ENCODE measurements around the gene PKN3.

The PKN3 gene

DNA sequence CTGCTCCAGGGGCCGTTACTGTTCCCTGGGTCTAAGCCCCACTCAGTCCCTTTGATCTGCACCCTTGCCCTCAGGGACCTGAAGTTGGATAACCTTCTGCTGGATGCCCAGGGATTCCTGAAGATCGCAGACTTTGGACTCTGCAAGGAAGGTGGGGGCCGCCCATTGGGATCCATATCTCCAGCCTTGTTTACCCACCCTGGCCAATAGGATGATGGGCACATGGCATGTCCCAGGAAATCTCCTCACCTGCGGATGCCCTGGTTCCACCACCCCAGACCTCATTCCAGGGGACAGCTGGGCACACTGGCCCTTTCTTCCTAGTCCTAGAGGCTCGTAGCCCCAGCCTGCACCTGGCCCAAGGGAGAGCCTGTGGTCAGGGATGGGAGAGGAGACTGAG lies 16.2 kb downstream of the PKN3 start:
- Histone ChIP-seq H3F3A (ENCODE audit: insufficient read depth, low read length) (no peaks in the 10 kb centered on the region), H3K79me2 (ENCODE audit: low read length) (peaks cover 17% of the 10 kb centered on the region), H3K9me2 (replicated peaks; ENCODE audit: insufficient read depth, low read length) (no peaks in the 10 kb centered on the region), H3K4me1 (ENCODE audit: low read length) (peaks cover 3% of the 10 kb centered on the region; the same call in 1 of the 2 replicates), H3K27me3 (replicated peaks; ENCODE audit: insufficient read depth, low read length) (no peaks in the 10 kb centered on the region; the same call in 1 of the 2 replicates), H3K9ac (ENCODE audit: low read length) (no peak overlapping the region), H3K4me2 (ENCODE audit: low read depth, low read length) (no peak overlapping the region), H3K4me3 (ENCODE audit: low read length) (no peak overlapping the region), H4K20me1 (ENCODE audit: insufficient read depth, low read length) (no peaks in the 10 kb centered on the region), H3K36me3 (replicated peaks; ENCODE audit: insufficient read depth, low read length) (no peaks in the 10 kb centered on the region), H3K9me3 (replicated peaks; ENCODE audit: insufficient read depth, low read length) (no peaks in the 10 kb centered on the region), H2AFZ (ENCODE audit: low read length) (no peak overlapping the region), H3K27ac (ENCODE audit: low read length) (no peak overlapping the region)
- TF ChIP-seq, protein P1, sequence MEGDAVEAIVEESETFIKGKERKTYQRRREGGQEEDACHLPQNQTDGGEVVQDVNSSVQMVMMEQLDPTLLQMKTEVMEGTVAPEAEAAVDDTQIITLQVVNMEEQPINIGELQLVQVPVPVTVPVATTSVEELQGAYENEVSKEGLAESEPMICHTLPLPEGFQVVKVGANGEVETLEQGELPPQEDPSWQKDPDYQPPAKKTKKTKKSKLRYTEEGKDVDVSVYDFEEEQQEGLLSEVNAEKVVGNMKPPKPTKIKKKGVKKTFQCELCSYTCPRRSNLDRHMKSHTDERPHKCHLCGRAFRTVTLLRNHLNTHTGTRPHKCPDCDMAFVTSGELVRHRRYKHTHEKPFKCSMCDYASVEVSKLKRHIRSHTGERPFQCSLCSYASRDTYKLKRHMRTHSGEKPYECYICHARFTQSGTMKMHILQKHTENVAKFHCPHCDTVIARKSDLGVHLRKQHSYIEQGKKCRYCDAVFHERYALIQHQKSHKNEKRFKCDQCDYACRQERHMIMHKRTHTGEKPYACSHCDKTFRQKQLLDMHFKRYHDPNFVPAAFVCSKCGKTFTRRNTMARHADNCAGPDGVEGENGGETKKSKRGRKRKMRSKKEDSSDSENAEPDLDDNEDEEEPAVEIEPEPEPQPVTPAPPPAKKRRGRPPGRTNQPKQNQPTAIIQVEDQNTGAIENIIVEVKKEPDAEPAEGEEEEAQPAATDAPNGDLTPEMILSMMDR (IDR thresholded peaks at IDR 0.05; ENCODE audit: low read length): no peak
- TF ChIP-seq EZH2 (optimal IDR thresholded peaks at IDR 0.05; ENCODE audit: low read depth, low read length) (no peak), EZH2phosphoT487 (IDR thresholded peaks at IDR 0.05; ENCODE audit: low read length) (no peak)
- no peak for DNase-seq

DNA sequence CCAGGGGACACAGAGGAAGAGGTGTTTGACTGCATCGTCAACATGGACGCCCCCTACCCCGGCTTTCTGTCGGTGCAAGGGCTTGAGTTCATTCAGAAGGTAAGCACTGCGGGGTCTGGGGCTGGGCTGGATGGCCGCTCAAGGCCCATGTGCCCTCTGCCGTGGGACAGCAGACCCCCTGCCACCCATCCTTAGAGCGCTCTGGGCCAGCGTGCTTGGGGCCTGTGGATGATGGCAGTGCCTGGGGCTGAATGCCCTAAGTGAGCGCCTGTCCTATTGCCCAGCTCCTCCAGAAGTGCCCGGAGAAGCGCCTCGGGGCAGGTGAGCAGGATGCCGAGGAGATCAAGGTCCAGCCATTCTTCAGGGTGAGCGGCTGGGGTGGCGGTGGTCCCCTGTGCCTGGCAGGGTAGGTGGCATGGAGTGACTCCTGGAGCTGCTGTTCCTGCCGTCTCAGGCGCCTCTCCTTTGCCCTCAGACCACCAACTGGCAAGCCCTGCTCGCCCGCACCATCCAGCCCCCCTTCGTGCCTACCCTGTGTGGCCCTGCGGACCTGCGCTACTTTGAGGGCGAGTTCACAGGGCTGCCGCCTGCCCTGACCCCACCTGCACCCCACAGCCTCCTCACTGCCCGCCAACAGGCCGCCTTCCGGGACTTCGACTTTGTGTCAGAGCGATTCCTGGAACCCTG lies 17.8 kb downstream of the PKN3 start:
- H2AFZ ChIP-seq (ENCODE audit: low read length): no peak overlapping the region
- no peaks in the 10 kb centered on the region for H4K20me1 ChIP-seq (ENCODE audit: insufficient read depth, low read length)
- H3K27ac ChIP-seq (ENCODE audit: low read length): no peak overlapping the region
- DNase-seq: no peak
- no peaks in the 10 kb centered on the region for H3K27me3 ChIP-seq (replicated peaks; ENCODE audit: insufficient read depth, low read length)
- no peaks in the 10 kb centered on the region for H3K36me3 ChIP-seq (replicated peaks; ENCODE audit: insufficient read depth, low read length)
- TF ChIP-seq EZH2phosphoT487 (IDR thresholded peaks at IDR 0.05; ENCODE audit: low read length): no peak
- TF ChIP-seq EZH2 (optimal IDR thresholded peaks at IDR 0.05; ENCODE audit: low read depth, low read length): no peak
- TF ChIP-seq, protein P1 (IDR thresholded peaks at IDR 0.05; ENCODE audit: low read length): no peak
- no peaks in the 10 kb centered on the region for H3K9me2 ChIP-seq (replicated peaks; ENCODE audit: insufficient read depth, low read length)
- H3K9ac ChIP-seq (ENCODE audit: low read length): no peak overlapping the region
- H3K4me3 ChIP-seq (ENCODE audit: low read length): no peak overlapping the region
- H3K79me2 ChIP-seq (ENCODE audit: low read length): peaks cover 21% of the 10 kb centered on the region
- H3K4me2 ChIP-seq (ENCODE audit: low read depth, low read length): no peak overlapping the region
- H3K9me3 ChIP-seq (replicated peaks; ENCODE audit: insufficient read depth, low read length): no peaks in the 10 kb centered on the region
- H3F3A ChIP-seq (ENCODE audit: insufficient read depth, low read length): peaks cover 6% of the 10 kb centered on the region; the same call in 1 of the 2 replicates
- peaks cover 6% of the 10 kb centered on the region; the same call in 1 of the 2 replicates for H3K4me1 ChIP-seq (ENCODE audit: low read length)

DNA sequence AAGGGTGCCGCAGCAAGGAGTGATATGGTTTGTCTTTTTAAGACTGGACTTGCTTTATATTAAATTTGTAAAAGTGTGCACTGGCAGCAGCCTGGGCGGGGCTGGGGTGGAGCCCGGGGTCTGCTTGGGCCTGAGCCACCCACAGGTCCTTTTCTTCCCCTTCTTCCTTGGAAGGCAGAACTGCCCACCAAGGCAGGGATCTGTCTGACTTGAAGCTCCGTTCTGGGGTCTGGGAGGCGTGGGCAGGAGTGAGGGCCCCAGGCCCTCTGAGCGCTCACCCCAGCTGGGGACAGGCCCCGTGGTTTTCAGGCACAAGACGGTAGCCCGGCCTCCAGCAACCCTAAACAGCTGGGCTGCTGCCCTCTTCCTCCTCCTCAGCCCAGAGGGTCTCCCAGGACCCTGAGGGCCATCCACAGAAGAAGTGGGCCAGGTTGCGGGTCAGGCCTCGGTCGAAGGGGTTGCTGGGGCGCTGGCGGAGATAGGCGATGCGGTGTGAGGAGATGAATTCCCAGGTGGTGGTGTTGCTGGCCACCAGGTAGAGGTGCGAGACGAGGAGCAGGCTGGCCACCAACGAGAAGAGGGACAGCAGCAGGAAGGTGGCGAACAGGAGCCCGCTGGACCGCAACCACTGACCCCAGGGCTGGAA lies 18.7 kb downstream of the PKN3 start:
- H3K9ac ChIP-seq (ENCODE audit: low read length): no peak overlapping the region
- no peak for DNase-seq

More for the DNA sequence above, 18.7 kb downstream of the PKN3 start:
- H4K20me1 ChIP-seq (ENCODE audit: insufficient read depth, low read length): no peaks in the 10 kb centered on the region
- no peaks in the 10 kb centered on the region for H3K9me3 ChIP-seq (replicated peaks; ENCODE audit: insufficient read depth, low read length)
- no peaks in the 10 kb centered on the region for H3K27me3 ChIP-seq (replicated peaks; ENCODE audit: insufficient read depth, low read length)
- peaks cover 21% of the 10 kb centered on the region for H3K79me2 ChIP-seq (ENCODE audit: low read length)
- no peak overlapping the region for H3K4me3 ChIP-seq (ENCODE audit: low read length)
- no peak overlapping the region for H3K4me2 ChIP-seq (ENCODE audit: low read depth, low read length)
- H3K36me3 ChIP-seq (replicated peaks; ENCODE audit: insufficient read depth, low read length): no peaks in the 10 kb centered on the region
- H3F3A ChIP-seq (ENCODE audit: insufficient read depth, low read length): peaks cover 6% of the 10 kb centered on the region; the same call in 1 of the 2 replicates
- H2AFZ ChIP-seq (ENCODE audit: low read length): no peak overlapping the region
- no peak overlapping the region for H3K27ac ChIP-seq (ENCODE audit: low read length)
- no peaks in the 10 kb centered on the region for H3K9me2 ChIP-seq (replicated peaks; ENCODE audit: insufficient read depth, low read length)
- TF ChIP-seq EZH2 (optimal IDR thresholded peaks at IDR 0.05; ENCODE audit: low read depth, low read length): no peak
- no peak for TF ChIP-seq EZH2phosphoT487 (IDR thresholded peaks at IDR 0.05; ENCODE audit: low read length)
- TF ChIP-seq, protein P1 (IDR thresholded peaks at IDR 0.05; ENCODE audit: low read length): no peak
- peaks cover 7% of the 10 kb centered on the region; the same call in 1 of the 2 replicates for H3K4me1 ChIP-seq (ENCODE audit: low read length)

All from MM.1S (cell line).